Omental fat pad (tissue), 4 donors: ENCODE measurements around the gene PLXDC2. TPM values are rescaled to one million over a fixed set of nuclear protein-coding genes. Genes with fewer than 3 reads are reported as not detected.

Experiments used
- ATAC-seq: fragments of 150-250 bp; one replicate; pipeline ENCODE4 v1.9.1; 2016; ENCODE audit warnings: mild to moderate bottlenecking, moderate library complexity; ENCODE audit not compliant: low FRiP score
- DNase-seq: peaks from one replicate; pipeline ENCODE4 v3.0.0-alpha.2; 2019; ENCODE audit warnings: low spot score
- CTCF ChIP-seq, 3 donors: fragments of 450-650 bp; IDR thresholded peaks; one replicate each; pipeline ENCODE4 v1.5.1; 2016 to 2017; ENCODE audit warnings: antibody characterized with exemption in 3 of 3, mild to moderate bottlenecking in 3 of 3, moderate library complexity in 2 of 3
- total RNA-seq, 4 donors: library from RNA; depleted of rRNA; stranded (reverse); fragments of >200 nt; gene quantifications; one replicate each; pipeline ENCODE4 v1.1.0, GENCODE V29; 2016

PLXDC2 gene
- total RNA-seq, 4 donors from 2014 or later: 54.0 to 79.9 (median 65.9) TPM

DNA sequence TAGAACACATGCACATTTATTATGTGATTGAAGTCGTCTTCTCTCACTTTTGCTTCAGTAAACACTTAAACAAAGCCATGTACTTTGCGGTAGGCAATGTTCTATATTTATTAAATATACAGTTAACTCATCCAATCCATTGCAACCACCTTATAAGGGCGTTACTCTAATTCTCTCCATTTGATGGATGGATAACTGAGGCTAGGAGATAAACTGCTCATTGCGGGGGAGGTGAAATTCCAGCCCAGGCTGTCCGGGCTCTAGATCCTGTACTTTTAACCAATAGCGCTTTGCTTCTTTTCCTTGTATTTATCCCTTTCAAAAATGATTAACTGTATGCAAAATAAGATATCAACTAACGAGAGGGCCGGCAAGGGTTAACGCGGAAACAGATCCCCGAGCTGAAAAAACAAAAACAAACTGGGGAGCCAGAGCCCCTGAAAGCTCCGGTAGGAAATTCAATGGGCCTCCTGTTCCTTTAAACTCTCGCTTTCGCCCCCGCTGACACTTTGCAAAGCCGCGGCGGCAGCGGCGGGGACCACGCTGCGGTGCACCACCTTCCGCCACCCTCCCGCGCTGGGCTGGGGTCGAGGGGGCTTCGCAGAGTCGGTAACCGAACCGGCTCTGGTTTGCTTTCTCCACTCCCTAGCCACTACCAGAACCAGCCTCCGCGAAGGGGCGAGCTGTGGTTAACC lies 1.0 kb upstream of the PLXDC2 start:
- ATAC-seq: peak; percentile 18
- DNase-seq: no peak
- no peak for TF ChIP-seq CTCF (IDR thresholded peaks at IDR 0.05)

- ATAC-seq (peak; percentile 53), DNase-seq (no peak)
- no peak for TF ChIP-seq CTCF (IDR thresholded peaks at IDR 0.05)
Measured at GRCh38 chr10:19815731-19816410, 361 bp upstream of the PLXDC2 start.

GRCh38 chr10:19817231-19817933 lies 1.1 kb downstream of the PLXDC2 start:
- no peak for TF ChIP-seq CTCF (IDR thresholded peaks at IDR 0.05)
- ATAC-seq (peak; percentile 39), DNase-seq (no peak)

DNA sequence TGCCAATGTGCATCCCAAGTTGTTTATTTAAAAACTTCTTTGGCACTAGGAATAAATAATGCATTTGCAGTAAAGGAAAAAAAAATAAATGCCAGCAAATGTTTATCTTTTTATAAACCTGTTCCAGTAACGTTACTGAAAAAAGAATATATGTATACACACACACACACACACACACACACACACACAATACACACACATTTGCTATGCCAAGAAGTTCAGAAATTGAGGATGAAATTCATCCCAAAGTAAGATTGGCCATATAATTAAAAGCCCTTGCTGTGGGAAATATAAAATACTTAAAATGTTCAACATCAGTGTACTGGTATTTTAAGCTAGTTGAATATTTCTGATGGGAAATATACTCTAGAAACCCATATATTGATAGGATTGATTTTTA lies 2.6 kb downstream of the PLXDC2 start:
- no peak for TF ChIP-seq CTCF (IDR thresholded peaks at IDR 0.05)
- ATAC-seq (no peak), DNase-seq (no peak)

- DNase-seq: no peak
- no peak for TF ChIP-seq CTCF (IDR thresholded peaks at IDR 0.05)
- ATAC-seq: no peak
Measured at GRCh38 chr10:19819419-19820033, 3.3 kb downstream of the PLXDC2 start.

DNA sequence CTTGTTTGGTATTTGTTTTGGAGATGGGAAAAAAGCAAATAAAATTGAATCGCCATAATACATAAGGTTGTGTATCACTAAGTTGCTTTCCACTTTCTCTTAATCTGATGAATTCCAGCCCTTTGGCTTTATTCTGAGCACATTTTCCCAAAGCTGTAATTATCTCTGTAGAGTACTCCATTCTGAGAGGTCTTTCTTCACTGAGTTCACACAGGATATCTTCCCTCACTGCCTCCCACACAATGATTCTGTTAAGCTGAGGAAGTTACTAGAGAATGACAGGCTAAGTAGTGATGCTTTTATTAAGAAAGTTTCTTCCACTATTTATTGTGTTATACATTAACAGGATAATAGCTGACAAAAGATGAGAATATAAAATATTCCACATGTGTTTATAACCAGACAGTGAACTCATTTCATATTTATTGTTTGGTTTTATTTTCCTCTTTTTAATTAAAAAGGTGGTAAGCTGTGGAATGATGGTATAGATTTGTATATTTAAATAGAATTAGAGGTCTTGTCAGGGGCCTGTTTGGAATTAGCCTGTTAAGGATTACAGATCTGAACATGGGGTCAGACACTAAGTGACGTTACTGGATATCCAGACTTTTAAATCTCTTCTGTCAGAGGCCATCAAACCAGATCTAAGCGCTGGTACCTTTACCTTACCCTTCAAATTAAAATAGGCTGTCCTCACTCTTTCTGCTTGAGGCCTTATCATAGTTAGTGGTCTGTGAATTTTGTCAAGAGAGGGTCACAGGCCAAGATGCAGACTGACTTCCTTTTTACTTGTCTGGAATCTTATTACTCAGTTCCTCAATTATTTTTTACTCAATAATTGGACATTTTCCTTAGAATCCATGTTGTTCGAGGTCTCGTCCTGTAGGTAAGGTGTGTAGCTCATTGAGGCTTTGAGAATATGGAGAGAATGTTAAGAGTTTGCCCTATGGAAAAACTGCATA lies 8.4 kb downstream of the PLXDC2 start:
- DNase-seq (no peak), ATAC-seq (peak; percentile 60)
- no peak for TF ChIP-seq CTCF (IDR thresholded peaks at IDR 0.05)
